GM18508 (cell line): ENCODE measurements around the gene CLUH.
"Not testable (repeated sequence)": the region's sequence is repeated elsewhere in the genome, so short reads cannot be mapped to it uniquely, and the experiment has no call there.

Source experiments
- ATAC-seq: cut with Tn5 transposase; IDR thresholded peaks from one replicate; pipeline ENCODE4 v1.9.1; 2021; ENCODE audit warnings: moderate number of reproducible peaks; ENCODE audit not compliant: insufficient read depth, unreplicated experiment

CLUH gene

GRCh38 chr17:2691069-2691871 lies 20.3 kb downstream of the CLUH start:
- ATAC-seq, result no peak

- no peak for ATAC-seq
Observed at GRCh38 chr17:2690165-2691068, 21.1 kb downstream of the CLUH start.

GRCh38 chr17:2689411-2690164 lies 22.0 kb downstream of the CLUH start:
- no peak for ATAC-seq

- no peak for ATAC-seq
Observed at GRCh38 chr17:2688351-2689342, 22.9 kb downstream of the CLUH start.

- no peak for ATAC-seq
Observed at GRCh38 chr17:2687074-2687418, 24.5 kb downstream of the CLUH start.

- ATAC-seq, result no peak
Observed at GRCh38 chr17:2685696-2686095, 25.9 kb downstream of the CLUH start.

GRCh38 chr17:2684549-2684948 lies 27.0 kb downstream of the CLUH start:
- no peak for ATAC-seq

GRCh38 chr17:2683912-2684311 lies 27.7 kb downstream of the CLUH start:
- ATAC-seq, result no peak

- ATAC-seq, result no peak
Observed at GRCh38 chr17:2682176-2682938, 29.2 kb downstream of the CLUH start.

GRCh38 chr17:2681650-2682049 lies 29.9 kb downstream of the CLUH start:
- no peak for ATAC-seq

GRCh38 chr17:2680961-2681360 lies 30.6 kb downstream of the CLUH start:
- no peak for ATAC-seq

GRCh38 chr17:2679247-2679646 lies 32.3 kb downstream of the CLUH start:
- ATAC-seq, result not testable (repeated sequence)

GRCh38 chr17:2672026-2672425 lies 39.5 kb downstream of the CLUH start:
- ATAC-seq, result no peak

- ATAC-seq, result not testable (repeated sequence)
Observed at GRCh38 chr17:2660410-2660809, 51.2 kb downstream of the CLUH start.

GRCh38 chr17:2659337-2659736 lies 52.2 kb downstream of the CLUH start:
- not testable (repeated sequence) for ATAC-seq

- no peak for ATAC-seq
Observed at GRCh38 chr17:2656283-2656682, 55.3 kb downstream of the CLUH start.

GRCh38 chr17:2655546-2655945 lies 56.0 kb downstream of the CLUH start:
- no peak for ATAC-seq

- not testable (repeated sequence) for ATAC-seq
Observed at GRCh38 chr17:2652911-2653310, 58.7 kb downstream of the CLUH start.

- no peak for ATAC-seq
Observed at GRCh38 chr17:2649191-2649590, 62.4 kb downstream of the CLUH start.
